SK-N-SH (cell line): ENCODE data around the gene LFNG. TPM values are rescaled to one million over a fixed set of nuclear protein-coding genes. Genes with fewer than 3 reads are reported as not detected.

Experiments used
- CTCF ChIA-PET: fragments of 300-600, 350-600 bp; formaldehyde crosslinking; extraction: SDS; loops from one replicate; lab custom pipeline; 2021; lab: Yijun Ruan, JAX
- POLR2A ChIA-PET: fragments of 350-600 bp; sonication (Branson Sonifier 250); formaldehyde crosslinking; extraction: SDS; loops from one replicate; lab custom pipeline; 2020; ENCODE audit warnings: antibody characterized with exemption, inconsistent platforms; lab: Yijun Ruan, JAX
- DNase-seq: peaks from one replicate; pipeline ENCODE4 v3.0.0; 2012
- H2AFZ ChIP-seq: fragments of 200-600 bp; sonication (generic); 2 replicates; pipeline ENCODE4 v1.8.1; 2016; ENCODE audit warnings: antibody characterized with exemption, mild to moderate bottlenecking, low read depth
- H3F3A ChIP-seq: fragments of 200-600 bp; sonication (generic); replicated peaks from 2 replicates; pipeline ENCODE3; 2016; ENCODE audit warnings: antibody characterized with exemption, mild to moderate bottlenecking; ENCODE audit not compliant: insufficient read depth
- H3K27ac ChIP-seq, 2 experiments: fragments of 200-500 bp in 1 of 2; fragments of 200-600 bp in 1 of 2; sonication (Bioruptor generic) in 1 of 2; sonication (generic), shearing (Covaris generic) in 1 of 2; 2 replicates each; pipeline versions ENCODE4 v1.5.1 to v1.6.1; 2014 to 2016; ENCODE audit warnings: low read depth in 2 of 2, inconsistent platforms in 1 of 2, low read length in 1 of 2, mild to moderate bottlenecking in 1 of 2, mixed read lengths in 1 of 2
- H3K27me3 ChIP-seq: fragments of 200-600 bp; sonication (generic), shearing (Covaris generic); 2 replicates; pipeline ENCODE4 v1.6.1; 2016; ENCODE audit warnings: mixed run types; ENCODE audit not compliant: insufficient read depth
- H3K36me3 ChIP-seq, 2 experiments: fragments of 200-500 bp in 1 of 2; fragments of 200-600 bp in 1 of 2; sonication (Bioruptor generic) in 1 of 2; sonication (generic) in 1 of 2; replicated peaks in 1 of 2; 2 replicates each; pipeline versions ENCODE3 to v1.5.1; 2014 to 2016; ENCODE audit warnings: low read length in 1 of 2, mild to moderate bottlenecking in 1 of 2; ENCODE audit not compliant: insufficient read depth in 2 of 2, control insufficient read depth in 1 of 2
- H3K4me1 ChIP-seq, 2 experiments: fragments of 200-500 bp in 1 of 2; fragments of 200-600 bp in 1 of 2; sonication (Bioruptor generic) in 1 of 2; sonication (generic), shearing (Covaris generic) in 1 of 2; 2 replicates each; pipeline versions ENCODE4 v1.5.1 to v1.6.1; 2014 to 2016; ENCODE audit warnings: low read depth in 1 of 2, low read length in 1 of 2, mixed run types in 1 of 2; ENCODE audit not compliant: insufficient read depth in 2 of 2, control insufficient read depth in 1 of 2
- H3K4me2 ChIP-seq: fragments of 200-600 bp; sonication (generic), shearing (Covaris generic); 2 replicates; pipeline ENCODE4 v1.6.1; 2017; ENCODE audit warnings: mixed run types
- H3K4me3 ChIP-seq, 2 experiments: fragments of 200-500 bp in 1 of 2; fragments of 200-600 bp in 1 of 2; sonication (Bioruptor generic) in 1 of 2; sonication (generic), shearing (Covaris generic) in 1 of 2; 2 replicates each; pipeline versions ENCODE4 v1.5.1 to v1.8.1; 2014 to 2016; ENCODE audit warnings: low read depth in 2 of 2, inconsistent platforms in 1 of 2, low read length in 1 of 2, mild to moderate bottlenecking in 1 of 2, mixed read lengths in 1 of 2, moderate library complexity in 1 of 2
- H3K79me2 ChIP-seq: fragments of 200-600 bp; sonication (generic); 2 replicates; pipeline ENCODE4 v1.8.1; 2017; ENCODE audit warnings: mild to moderate bottlenecking; ENCODE audit not compliant: insufficient read depth
- H3K9ac ChIP-seq: fragments of 200-600 bp; sonication (generic); 2 replicates; pipeline ENCODE4 v1.6.1; 2017; ENCODE audit warnings: mixed run types
- H3K9me2 ChIP-seq: fragments of 200-600 bp; sonication (generic); 2 replicates; pipeline ENCODE4 v1.6.1; 2017; ENCODE audit warnings: mixed run types
- H3K9me3 ChIP-seq: fragments of 200-600 bp; sonication (generic); 2 replicates; pipeline ENCODE4 v1.6.1; 2017; ENCODE audit warnings: mixed run types, mild to moderate bottlenecking, moderate library complexity
- H4K20me1 ChIP-seq: fragments of 200-600 bp; sonication (generic); 2 replicates; pipeline ENCODE4 v1.6.1; 2017; ENCODE audit warnings: mild to moderate bottlenecking, mixed run types; ENCODE audit not compliant: insufficient read depth
- EZH2phosphoT487 ChIP-seq: fragments of 200-600 bp; sonication (generic); IDR thresholded peaks from 2 replicates; pipeline ENCODE4 v1.6.1; 2017; ENCODE audit warnings: low read depth, mixed run types, mild to moderate bottlenecking, antibody characterized with exemption, moderate library complexity, borderline replicate concordance
- GATA2 ChIP-seq: sonication (generic); formaldehyde crosslinking; IDR thresholded peaks from 2 replicates; pipeline ENCODE4 v1.5.0; 2020; ENCODE audit warnings: mild to moderate bottlenecking, missing genetic modification reagents
- RAD21 ChIP-seq: IDR thresholded peaks from 2 replicates; pipeline ENCODE4 v1.6.1; 2012; ENCODE audit warnings: mild to moderate bottlenecking, low read length
- TAF1 ChIP-seq: IDR thresholded peaks from 2 replicates; pipeline ENCODE4 v1.6.1; 2012; ENCODE audit warnings: low read depth, mild to moderate bottlenecking, low read length, moderate library complexity, borderline replicate concordance
- WGBS: methylation state at CpG from one replicate; pipeline ENCODE4 v1.1.6; 2017; ENCODE audit warnings: low lambda C conversion rate; 5-methylcytosine and 5-hydroxymethylcytosine counted together
- polyA plus RNA-seq, 3 experiments: library from polyadenylated mRNA; depleted of rRNA; stranded (reverse); fragments of >200 nt; gene quantifications; 2 replicates each; pipeline ENCODE4 v1.2.3, GENCODE V29; 2012
- small RNA-seq, 7 experiments: library from RNA; depleted of rRNA; stranded (forward); fragments of <200 nt; gene quantifications; one replicate each; pipeline ENCODE3, GENCODE V24; 2012
- TF ChIP-seq, protein P1 (sequence below): IDR thresholded peaks from 2 replicates; pipeline ENCODE4 v1.6.1; 2012; ENCODE audit warnings: mild to moderate bottlenecking, low read depth, low read length, moderate library complexity
- TF ChIP-seq, protein P2 (sequence below): fragments of 150-350 bp; IDR thresholded peaks from 2 replicates; pipeline ENCODE4 v1.6.1; 2016; ENCODE audit warnings: mild to moderate bottlenecking, low read depth, low read length
- TF ChIP-seq, protein P3 (sequence below): fragments of 150-350 bp; IDR thresholded peaks from 2 replicates; pipeline ENCODE4 v1.6.1; 2017; ENCODE audit warnings: antibody characterized with exemption, low read length, low read depth, borderline replicate concordance

LFNG gene
- polyA plus RNA-seq, 1 of the 3 experiments (the other 2 are of a cell fraction), result 9.4 TPM

DNA sequence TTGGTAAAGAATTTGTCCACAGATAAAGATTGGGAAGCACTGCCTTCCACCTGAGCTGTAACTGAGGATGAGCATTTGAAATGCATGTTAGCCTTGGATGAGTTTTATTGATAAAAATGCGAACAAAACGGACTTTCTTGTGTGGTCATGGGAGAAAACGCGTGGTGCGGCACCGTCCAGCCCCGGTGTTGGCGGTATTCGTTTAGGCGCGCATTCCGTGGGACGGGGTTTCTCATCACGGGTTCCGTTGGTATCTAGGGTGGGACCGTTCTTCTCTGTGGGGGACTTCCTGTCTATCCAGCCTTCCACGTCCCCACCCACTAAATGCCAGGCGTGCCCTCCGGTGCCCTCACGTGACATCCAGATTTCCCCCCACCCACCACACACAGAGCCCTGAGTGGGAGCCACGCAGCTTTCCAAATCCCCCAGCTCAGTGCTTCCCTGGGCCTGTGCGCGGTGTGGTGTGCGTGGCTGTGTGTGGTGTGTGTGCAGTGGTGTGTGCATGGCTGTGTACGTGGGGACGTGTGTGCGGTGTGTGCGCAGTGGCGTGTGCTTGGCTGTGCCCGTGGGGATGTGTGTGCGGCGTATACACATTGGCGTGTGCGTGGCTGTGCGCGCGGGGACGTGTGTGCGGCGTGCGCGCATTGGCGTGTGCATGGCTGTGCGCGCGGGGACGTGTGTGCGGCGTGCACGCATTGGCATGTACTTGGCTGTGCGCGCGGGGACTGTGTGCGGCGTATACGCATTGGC lies 57.3 kb downstream of the LFNG start:
- no peak overlapping the region for H3K4me3 ChIP-seq
- H3K36me3 ChIP-seq, result peaks cover 4 to 25% of the 10 kb centered on the region in 2 experiments
- H4K20me1 ChIP-seq, result no peaks in the 10 kb centered on the region
- no peak for DNase-seq
- H3K27ac ChIP-seq, result no peak overlapping the region
- H3K9me3 ChIP-seq, result no peaks in the 10 kb centered on the region
- no peaks in the 10 kb centered on the region for H3K9me2 ChIP-seq
- CTCF ChIA-PET, result interaction anchor here (1.5 to 2.7 kb wide), 2 partner anchors 10 to 14 kb away, joined by 4 to 10 read pairs; no protein-coding TSS in a partner anchor
- no peaks in the 10 kb centered on the region for H3K27me3 ChIP-seq
- H3K9ac ChIP-seq, result no peak overlapping the region
- H3K4me1 ChIP-seq, result no peaks in the 10 kb centered on the region
- POLR2A ChIA-PET, result no interaction called here
- no peaks in the 10 kb centered on the region for H3K79me2 ChIP-seq
- no peak overlapping the region for H2AFZ ChIP-seq
- 92% methylated on average over 56 of the region's 56 CpGs for WGBS
- H3F3A ChIP-seq, result no peaks in the 10 kb centered on the region
- H3K4me2 ChIP-seq, result no peak overlapping the region
- TF ChIP-seq EZH2phosphoT487 (no peak), TAF1 (no peak), GATA2 (CRISPR knock-in tag) (no peak), RAD21 (no peak)
- TF ChIP-seq, protein P1, sequence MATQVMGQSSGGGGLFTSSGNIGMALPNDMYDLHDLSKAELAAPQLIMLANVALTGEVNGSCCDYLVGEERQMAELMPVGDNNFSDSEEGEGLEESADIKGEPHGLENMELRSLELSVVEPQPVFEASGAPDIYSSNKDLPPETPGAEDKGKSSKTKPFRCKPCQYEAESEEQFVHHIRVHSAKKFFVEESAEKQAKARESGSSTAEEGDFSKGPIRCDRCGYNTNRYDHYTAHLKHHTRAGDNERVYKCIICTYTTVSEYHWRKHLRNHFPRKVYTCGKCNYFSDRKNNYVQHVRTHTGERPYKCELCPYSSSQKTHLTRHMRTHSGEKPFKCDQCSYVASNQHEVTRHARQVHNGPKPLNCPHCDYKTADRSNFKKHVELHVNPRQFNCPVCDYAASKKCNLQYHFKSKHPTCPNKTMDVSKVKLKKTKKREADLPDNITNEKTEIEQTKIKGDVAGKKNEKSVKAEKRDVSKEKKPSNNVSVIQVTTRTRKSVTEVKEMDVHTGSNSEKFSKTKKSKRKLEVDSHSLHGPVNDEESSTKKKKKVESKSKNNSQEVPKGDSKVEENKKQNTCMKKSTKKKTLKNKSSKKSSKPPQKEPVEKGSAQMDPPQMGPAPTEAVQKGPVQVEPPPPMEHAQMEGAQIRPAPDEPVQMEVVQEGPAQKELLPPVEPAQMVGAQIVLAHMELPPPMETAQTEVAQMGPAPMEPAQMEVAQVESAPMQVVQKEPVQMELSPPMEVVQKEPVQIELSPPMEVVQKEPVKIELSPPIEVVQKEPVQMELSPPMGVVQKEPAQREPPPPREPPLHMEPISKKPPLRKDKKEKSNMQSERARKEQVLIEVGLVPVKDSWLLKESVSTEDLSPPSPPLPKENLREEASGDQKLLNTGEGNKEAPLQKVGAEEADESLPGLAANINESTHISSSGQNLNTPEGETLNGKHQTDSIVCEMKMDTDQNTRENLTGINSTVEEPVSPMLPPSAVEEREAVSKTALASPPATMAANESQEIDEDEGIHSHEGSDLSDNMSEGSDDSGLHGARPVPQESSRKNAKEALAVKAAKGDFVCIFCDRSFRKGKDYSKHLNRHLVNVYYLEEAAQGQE, result no peak
- TF ChIP-seq, protein P2, sequence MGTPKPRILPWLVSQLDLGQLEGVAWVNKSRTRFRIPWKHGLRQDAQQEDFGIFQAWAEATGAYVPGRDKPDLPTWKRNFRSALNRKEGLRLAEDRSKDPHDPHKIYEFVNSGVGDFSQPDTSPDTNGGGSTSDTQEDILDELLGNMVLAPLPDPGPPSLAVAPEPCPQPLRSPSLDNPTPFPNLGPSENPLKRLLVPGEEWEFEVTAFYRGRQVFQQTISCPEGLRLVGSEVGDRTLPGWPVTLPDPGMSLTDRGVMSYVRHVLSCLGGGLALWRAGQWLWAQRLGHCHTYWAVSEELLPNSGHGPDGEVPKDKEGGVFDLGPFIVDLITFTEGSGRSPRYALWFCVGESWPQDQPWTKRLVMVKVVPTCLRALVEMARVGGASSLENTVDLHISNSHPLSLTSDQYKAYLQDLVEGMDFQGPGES, result no peak
- TF ChIP-seq, protein P3, sequence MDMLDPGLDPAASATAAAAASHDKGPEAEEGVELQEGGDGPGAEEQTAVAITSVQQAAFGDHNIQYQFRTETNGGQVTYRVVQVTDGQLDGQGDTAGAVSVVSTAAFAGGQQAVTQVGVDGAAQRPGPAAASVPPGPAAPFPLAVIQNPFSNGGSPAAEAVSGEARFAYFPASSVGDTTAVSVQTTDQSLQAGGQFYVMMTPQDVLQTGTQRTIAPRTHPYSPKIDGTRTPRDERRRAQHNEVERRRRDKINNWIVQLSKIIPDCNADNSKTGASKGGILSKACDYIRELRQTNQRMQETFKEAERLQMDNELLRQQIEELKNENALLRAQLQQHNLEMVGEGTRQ, result no peak

Small RNA genes within 50 kb of the gene (small RNA-seq; reads per million reads assigned to genes)
- 0 reads per million in 7 experiments for gene MIR4648

Other genes starting within 250 kb of the LFNG start
- 20.6 and 21.1 TPM in 2 replicates for gene SNX8, start 205.3 kb upstream of the LFNG start, polyA plus RNA-seq (2012; rRNA removed)
- 140 and 151 TPM in 2 replicates for gene EIF3B, start 164.9 kb upstream of the LFNG start, polyA plus RNA-seq (2012; rRNA removed)
- 26.7 and 32.7 TPM in 2 replicates for gene CHST12, start 116.2 kb upstream of the LFNG start, polyA plus RNA-seq (2012; rRNA removed)
- gene GRIFIN, start 43.4 kb upstream of the LFNG start, polyA plus RNA-seq (2012; rRNA removed), result not detected in 2 replicates
- 34.1 and 36.2 TPM in 2 replicates for gene BRAT1, start 35.8 kb downstream of the LFNG start, polyA plus RNA-seq (2012; rRNA removed)
- gene IQCE, start 39.2 kb downstream of the LFNG start, polyA plus RNA-seq (2012; rRNA removed), result 14.4 and 15.1 TPM in 2 replicates
- gene TTYH3, start 112.2 kb downstream of the LFNG start, polyA plus RNA-seq (2012; rRNA removed), result 65.3 and 105 TPM in 2 replicates
- 0.15 and 0.19 TPM in 2 replicates for gene AMZ1, start 168.4 kb downstream of the LFNG start, polyA plus RNA-seq (2012; rRNA removed)